NCI-H82 treated with DMSO at 0.1 percent for 48 hours (cell line): Measurements from ENCODE around the gene CXCL3.

Experiments used
- DNase-seq: peaks from one replicate; lab custom pipeline; 2025; ENCODE audit not compliant: unreplicated experiment; lab: John Stamatoyannopoulos, UW

CXCL3 gene

DNA sequence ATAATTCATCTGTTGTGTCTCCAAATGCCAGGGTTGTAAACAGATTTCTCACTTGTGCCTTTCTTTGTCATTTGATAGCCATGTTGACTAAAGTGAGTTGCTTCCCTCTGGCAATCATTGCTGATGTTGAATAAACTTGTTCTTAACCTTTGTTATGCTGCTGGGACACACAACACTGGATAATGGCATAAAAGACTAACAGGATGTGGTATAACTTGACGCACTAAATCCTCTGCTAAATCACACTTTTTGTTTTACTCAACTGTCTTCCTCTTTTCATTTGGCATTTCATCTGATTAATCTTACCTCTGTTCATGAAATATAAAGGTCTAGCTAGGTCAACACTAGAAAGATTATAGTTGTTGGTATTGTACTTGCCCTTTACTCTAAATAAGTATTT, 22.4 kb downstream of the CXCL3 start:
- DNase-seq: no peak

DNA sequence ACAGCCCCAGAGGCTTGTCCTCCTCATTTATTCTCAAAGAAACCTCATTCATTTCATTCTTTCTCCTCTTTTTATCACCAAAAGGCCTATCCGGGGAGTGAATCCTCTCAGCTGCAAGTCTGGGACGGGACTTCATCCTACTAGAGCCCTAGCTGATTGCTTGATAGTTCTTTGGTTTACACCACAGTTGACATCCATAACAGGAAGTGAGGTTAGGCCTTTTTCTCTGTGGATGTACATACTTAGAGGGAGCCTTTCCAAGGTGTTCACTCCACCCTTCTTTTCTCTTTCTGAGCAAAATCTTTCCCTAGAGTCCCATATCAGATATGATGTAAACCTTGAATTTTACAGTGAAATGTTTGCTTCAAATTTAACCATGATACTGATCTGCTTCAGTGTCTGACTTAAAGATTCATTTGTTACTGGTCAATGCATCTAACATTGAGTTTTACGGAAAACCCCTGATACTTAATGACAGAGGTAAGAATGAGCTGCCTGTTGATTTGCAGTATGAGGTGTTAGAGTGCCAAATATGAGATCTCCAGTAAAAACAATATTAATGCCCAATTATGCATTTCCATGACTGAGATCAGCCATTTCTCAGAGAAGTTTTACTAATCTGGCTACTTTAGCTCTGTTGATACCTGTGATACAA, 23.2 kb downstream of the CXCL3 start:
- DNase-seq: no peak

DNA sequence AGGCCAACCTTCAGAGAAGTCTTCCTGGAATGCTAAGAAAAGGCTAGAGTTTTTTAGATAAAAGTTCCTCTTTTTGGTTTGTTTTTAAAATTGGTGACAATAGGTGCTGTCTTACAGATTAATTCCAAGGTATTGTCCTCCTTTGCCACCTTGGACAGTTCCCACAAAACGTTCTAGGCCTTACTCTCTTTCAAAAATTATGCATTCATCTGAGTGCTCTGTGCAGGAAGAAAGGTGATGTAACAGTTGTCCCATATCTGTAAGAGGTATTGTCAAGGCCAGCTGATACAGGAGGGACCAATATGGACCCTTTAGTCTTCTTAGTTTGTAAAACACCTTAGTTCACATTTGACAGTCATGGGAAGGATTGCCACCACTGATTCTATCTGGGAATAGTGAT, 24.2 kb downstream of the CXCL3 start:
- no peak for DNase-seq

- DNase-seq: no peak
These were observed 25.2 kb downstream of the CXCL3 start for GRCh38 chr4:74013264-74013663.

GRCh38 chr4:74012130-74012529, 26.4 kb downstream of the CXCL3 start:
- no peak for DNase-seq

- DNase-seq: no peak
These were observed 29.2 kb downstream of the CXCL3 start for GRCh38 chr4:74009307-74009706.

GRCh38 chr4:74006009-74006476, 32.4 kb downstream of the CXCL3 start:
- DNase-seq: no peak

DNA sequence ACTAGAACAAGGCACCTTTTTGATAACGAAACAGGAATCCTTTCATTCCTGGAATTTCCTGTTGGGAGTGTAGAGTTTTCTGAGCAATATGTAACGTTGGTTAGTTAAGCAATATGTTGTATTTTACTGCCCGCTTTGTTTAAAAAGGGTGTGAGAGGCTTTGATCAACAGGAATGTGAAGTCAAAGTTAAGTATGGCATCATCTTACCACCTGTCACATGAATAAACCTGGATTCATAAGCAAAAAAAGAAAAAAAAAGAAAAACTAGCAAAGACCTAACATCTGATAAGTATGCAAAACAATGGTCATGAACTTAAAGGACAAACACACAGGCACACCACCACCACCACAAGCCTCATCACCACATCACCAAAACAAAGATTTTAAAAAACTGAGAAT, 33.0 kb downstream of the CXCL3 start:
- DNase-seq: no peak

- no peak for DNase-seq
These were observed 33.8 kb downstream of the CXCL3 start for GRCh38 chr4:74004668-74005067.

DNA sequence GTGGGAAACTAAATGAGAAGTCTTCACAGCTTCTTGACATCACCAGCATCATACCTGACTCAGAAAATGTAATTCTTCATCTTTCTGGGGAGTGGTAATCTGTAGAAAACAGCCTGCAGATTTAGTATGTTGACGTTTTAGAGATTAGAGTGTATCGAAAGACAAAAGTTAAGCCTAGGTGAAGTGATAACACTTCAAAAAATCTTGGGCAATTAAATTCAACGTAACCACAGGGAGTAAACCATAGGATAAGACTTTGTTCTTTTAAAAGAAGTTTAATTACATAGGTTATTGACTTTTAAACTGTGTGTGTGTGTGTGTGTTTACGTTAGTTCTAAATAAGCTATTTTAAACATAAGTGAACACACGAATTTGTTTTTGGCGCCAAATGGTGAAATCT, 38.2 kb downstream of the CXCL3 start:
- DNase-seq: no peak

DNA sequence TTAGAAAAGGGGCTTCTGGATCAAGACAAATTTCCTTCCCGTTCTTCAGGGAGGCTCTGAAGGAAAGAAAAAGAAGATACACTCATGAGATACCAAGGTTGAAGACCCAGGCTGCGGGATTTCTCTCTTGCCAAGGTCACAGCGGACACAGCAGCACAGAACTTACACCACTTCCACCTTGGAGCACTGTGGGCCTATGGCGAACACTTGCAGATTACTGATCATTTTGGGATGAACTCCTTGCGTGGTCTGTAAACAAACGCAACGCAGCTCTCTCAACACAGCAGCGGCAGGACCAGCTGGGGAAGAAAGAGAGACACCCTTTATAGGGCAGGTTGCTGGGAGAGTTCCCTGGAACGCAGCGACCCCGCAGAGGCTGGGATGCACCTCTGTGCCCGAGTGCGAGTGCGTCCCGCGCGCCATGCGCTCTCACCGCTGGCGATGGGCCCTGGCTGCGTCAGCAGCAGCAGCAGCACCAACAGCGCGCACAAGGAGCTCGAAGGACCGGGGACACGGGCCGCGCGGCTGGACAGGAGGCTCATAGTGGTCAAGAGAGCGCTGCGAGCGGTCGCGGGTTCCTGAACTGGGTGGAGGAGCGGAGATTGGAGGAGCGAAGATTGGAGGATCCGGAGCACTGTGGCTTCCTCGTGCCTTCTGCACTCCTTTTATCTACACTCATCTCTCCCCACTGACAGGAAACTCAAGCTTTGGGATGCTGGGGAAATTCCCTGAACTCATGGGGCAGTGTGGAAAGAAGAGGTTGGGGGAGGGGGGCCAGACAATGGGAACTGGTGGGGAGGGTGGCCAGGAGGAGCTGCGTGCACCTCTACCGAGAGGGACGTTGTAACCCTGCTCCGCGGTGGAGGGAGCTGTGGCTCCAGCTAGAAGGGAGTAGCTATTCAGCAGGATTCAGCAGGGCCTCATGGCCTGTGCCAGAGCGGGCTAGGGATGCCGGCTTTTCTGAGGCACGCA, 40.2 kb downstream of the CXCL3 start, which contains the start of gene CXCL5:
Gene CXCL5, minus strand, starts transcription at position 638 of the 972 bp plus-strand sequence. Its CDS starts 96 bp downstream, at position 542.
- no peak for DNase-seq

DNA sequence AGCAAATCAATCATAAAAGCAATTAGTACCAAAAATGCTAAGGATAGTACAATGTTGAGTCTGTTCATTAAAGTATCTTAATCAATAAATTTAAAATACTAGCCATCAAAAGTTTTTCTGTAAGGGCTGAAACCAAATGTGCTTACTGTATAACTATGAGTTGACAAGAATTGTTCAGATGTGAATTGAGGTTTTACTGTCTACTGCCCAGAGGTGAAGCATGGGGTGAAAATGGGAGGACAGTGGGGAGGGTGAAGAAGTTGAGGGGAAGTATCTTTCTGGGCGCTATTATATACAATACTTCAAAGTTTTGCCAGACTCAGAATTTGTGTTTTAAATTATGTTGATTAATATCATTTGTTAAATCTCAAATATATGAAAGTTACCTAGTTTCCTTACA, 46.4 kb downstream of the CXCL3 start:
- no peak for DNase-seq

DNA sequence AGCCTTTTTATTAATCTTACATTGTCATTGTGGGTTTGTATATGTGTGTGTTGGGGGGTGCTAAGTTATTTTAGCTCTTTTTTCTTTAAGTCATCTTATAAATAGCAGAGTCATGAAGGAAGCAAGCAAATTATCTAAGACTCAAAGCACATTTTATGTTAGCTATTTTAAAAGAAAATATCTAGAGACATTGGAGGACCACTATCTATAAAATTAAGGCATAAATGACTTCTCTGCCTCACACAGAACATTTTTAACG, 46.8 kb downstream of the CXCL3 start:
- no peak for DNase-seq

- no peak for DNase-seq
These were observed 47.3 kb downstream of the CXCL3 start for GRCh38 chr4:73990988-73991741.

GRCh38 chr4:73989928-73990327, 48.6 kb downstream of the CXCL3 start:
- DNase-seq: no peak

DNA sequence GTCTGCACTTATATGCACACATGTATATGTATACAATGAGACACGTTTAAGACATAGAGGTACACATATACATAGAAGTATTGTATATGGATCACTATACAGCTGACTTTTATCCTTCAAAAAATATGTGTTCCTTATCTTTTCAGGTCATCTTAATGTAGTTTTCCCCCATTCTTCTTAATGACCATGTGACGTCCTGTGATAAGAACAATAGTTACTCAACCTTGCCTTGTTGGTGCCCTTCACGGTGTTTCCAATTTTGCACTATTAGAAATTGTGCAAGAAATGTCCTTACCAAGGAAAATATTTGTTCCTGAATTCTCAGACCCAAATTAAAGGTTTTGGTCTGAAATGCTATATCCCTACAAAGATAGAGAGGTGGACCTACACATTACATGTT, 49.5 kb downstream of the CXCL3 start:
- no peak for DNase-seq

GRCh38 chr4:73988061-73988460, 50.4 kb downstream of the CXCL3 start, which contains the start of gene PPBP:
Gene PPBP, minus strand, starts transcription at chr4:73988190. Its CDS starts 87 bp downstream, at chr4:73988103.
- DNase-seq: no peak
